Epidermal melanocyte (primary cell): ENCODE data around the gene DLGAP3.

Experiments used
- DNase-seq: peaks from one replicate; pipeline ENCODE4 v3.0.0; 2011; ENCODE audit warnings: low spot score; ENCODE audit not compliant: insufficient read length

The DLGAP3 gene

GRCh38 chr1:34867415-34867814, 62.0 kb downstream of the DLGAP3 start:
- DNase-seq, result no peak

DNA sequence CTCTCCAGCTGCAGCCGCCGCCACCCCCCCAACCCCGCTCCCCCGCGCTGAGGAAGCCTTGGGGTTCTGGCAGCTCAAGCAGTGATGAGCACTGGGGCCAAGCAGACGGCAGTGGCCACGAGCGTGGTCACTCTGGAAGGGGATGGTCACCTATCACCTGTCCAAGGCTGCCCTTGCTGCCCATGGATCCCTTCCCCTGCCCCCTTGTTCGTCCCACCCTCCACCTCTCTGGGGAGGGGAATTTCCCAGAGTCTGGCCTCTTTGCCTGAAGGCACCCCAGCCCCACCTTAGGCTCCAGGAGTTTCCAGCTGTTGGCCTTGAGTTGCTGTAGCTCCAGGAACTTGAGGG, 62.7 kb downstream of the DLGAP3 start:
- DNase-seq, result no peak

GRCh38 chr1:34865981-34866761, 63.3 kb downstream of the DLGAP3 start:
- DNase-seq, result peak; percentile 75

DNA sequence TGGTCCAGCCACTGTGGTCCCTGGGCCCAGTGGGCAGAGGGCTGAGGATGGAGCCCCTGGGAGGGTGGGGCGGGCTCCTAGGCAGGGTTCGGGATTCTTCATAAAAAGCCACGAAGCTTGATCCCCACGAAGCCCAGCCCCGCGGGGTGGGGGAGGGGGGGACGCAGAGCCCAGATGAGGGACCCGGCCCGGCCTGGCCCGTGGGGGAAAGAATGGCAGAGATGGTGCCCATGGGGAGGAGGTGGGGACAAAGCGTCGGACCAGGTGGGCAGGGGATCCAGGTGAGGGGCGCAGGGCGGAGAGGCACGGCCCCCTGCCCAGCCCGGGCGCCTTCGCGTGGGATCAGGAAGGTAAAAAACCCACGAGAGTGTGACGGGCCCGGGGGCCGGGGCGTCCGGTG, 63.9 kb downstream of the DLGAP3 start:
- no peak for DNase-seq

DNA sequence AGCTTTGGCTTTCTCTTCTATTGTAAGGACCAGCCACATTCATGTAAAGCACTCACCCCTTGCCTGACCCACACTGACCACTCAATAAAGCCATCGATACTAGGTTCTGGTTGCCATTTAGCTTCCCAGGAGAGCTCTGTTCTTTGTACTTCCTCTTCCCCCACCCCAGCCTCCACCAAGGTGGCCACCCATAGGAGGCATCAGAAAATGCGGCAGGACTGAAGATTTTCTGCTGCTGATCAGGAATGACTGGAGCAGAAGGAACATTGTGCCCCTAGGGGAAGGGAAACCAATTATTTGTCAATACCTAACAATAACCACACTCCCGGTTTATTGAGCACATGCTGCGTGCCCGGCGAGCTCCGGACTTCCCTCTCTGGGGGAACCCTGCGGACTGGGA, 64.7 kb downstream of the DLGAP3 start:
- DNase-seq, result no peak

GRCh38 chr1:34863501-34863900, 65.9 kb downstream of the DLGAP3 start:
- DNase-seq, result no peak

- peak; percentile 99 for DNase-seq
Measured at GRCh38 chr1:34859446-34860200, 69.8 kb downstream of the DLGAP3 start, which contains the start of gene SMIM12. TSS of gene SMIM12 (minus strand) at chr1:34859749. CDS start at chr1:34855977, 3,772 bp downstream.

DNA sequence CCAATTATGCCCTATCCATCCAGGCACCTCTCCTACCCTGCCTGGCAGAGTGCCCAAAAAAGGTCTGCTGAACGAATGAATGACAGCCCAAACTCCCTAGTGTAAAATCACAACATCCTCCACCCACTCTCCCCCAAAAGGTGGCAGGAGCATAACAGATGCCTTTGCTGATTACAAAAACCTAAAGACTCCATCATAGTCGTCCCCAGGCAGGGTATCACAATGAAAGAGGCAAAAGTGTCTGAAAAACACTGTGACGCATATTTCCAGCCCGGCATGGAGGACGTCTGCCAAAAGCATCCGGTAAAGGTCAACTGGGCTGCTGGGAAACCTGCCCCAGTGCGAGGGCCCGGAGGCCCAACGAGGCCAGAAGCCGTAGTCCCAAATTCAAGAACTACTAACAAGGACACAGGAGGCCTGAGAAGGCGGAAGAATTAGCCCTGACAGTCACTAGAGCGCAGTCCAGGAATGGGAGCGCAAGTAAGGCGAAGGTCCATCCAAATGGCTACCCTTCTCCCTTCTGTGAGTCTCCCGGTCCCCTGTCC, 70.5 kb downstream of the DLGAP3 start:
- no peak for DNase-seq

DNA sequence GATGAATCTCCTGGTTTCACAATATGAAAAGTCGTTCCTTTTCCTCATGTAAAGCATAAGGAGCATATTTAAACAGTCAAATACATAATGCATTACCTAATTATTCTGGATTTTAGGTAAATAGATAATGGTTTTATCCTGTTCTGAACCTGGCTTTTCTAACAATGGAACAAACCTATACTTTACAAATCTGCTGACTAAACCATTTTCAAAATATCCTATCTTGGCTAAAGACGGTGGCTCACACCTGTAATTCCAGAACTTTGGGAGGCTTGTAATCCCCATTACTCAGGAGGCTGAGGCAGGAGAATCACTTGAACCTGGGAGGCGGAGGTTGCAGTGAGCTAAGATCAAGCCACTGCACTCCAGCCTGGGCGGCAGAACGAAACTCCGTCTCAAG, 72.8 kb downstream of the DLGAP3 start:
- no peak for DNase-seq

GRCh38 chr1:34852677-34853217, 76.7 kb downstream of the DLGAP3 start:
- DNase-seq, result peak; percentile 89

DNA sequence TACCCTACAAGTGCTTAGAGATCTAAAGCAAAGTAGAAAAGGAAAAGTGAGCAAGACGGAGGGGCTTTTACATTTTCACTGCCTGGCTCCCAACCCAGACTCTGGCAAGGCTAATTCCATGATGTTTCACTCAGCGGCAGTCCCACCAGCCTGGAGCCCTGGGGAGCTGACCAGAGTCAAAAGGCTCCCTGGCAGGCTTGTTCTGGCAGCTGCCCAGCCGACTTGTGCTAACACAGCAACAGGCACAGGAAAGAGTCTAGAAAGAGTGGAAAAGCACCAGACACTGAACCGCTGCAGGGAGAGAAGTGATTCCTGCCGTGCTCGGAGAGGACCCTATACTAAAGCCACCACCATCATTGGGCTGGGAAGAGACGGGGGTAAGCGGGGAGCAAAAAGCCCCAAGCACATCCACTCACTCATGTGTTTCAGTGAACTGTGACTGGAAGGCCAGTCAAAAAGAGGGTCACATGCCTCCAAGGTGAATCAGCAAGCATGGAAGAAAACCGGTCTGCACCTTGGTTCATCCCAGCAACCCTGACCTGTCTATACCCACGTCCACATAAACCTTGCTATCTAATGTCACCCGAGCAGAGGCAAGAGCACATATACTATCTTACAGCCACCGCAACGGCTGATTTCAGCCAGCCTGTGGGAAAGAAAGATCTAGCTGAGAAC, 77.9 kb downstream of the DLGAP3 start:
- DNase-seq, result no peak

GRCh38 chr1:34850382-34850781, 79.1 kb downstream of the DLGAP3 start:
- no peak for DNase-seq

- no peak for DNase-seq
Measured at GRCh38 chr1:34847094-34847493, 82.4 kb downstream of the DLGAP3 start.

DNA sequence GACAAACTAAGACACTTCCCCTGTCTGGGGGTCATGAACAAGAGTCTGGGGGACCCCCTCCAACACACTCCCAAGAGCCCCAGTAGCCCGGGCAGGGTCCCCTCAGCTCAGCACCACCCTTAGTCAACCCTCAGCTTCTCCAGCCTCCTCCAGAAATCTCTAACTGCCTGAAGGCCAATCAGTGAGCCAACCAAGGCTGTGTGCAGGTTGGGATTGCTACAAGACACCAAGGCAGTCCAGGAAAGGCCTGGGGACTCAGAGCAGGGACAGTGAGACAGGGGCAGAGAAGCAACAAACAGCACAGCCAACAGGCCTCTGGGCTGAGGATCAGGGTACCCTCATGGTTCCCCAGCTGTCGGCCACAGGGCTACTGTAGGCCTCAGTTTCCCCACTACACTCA, 83.2 kb downstream of the DLGAP3 start:
- no peak for DNase-seq

DNA sequence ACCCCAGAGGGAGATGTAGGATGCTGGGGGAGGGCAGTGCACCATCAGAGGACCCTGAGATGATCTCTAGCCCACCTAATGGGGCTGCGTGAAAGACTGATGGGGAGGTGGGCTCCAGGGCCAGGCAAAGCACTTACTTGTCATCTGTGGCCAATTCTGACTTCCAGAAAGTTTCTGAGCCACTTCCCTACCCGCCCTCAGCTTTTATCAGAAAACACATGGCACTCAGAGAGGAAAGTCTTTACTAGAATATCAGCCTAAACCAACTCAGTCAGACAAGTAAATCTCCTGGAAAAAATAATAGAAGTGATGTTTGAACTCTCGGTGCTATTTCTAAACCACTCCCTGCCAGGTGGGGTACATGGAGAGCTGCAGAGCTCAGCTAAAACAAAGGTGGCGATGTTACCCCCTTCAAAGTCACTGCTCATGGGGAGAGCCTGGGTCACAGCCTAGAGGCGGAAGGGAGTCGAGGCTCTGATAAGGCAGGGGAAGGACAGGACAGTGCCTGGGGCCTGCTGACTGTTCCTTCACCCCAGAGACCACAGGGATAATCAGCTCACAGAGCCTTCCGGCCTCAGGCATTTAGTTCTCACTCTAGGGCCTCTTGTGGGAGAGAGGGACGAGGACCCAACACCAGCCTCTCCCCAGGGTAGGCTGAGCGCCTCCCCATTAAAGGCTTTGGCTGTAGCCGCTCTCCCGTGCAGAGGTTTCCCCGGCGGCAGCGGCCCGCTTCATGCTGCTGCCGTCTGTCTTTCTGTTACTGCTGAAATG, 84.1 kb downstream of the DLGAP3 start:
- no peak for DNase-seq

DNA sequence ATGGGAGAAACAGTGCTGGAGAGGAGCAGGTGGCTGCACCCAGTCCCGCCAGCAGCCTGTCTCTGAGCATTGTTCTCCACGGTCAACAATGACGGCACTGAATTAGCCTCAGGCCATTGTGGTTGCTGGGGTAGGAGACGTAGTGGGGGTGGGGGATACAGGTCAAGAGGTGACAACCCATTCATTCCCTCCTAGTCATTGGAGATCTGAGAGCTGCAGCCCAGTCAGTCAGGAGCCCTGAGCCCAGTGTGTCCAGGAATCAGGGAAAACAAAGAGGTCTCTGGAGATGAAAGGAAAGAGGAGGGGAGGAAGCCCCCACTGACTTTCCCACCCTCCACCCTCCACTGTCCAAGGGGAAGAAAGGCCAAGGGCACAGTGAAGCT, 85.2 kb downstream of the DLGAP3 start:
- DNase-seq, result no peak

- DNase-seq, result no peak
Measured at GRCh38 chr1:34843392-34844251, 85.8 kb downstream of the DLGAP3 start.

- no peak for DNase-seq
Measured at GRCh38 chr1:34842952-34843371, 86.5 kb downstream of the DLGAP3 start.

- no peak for DNase-seq
Measured at GRCh38 chr1:34842073-34842472, 87.4 kb downstream of the DLGAP3 start.

GRCh38 chr1:34840426-34840825, 89.0 kb downstream of the DLGAP3 start:
- DNase-seq, result no peak
